Heart right ventricle (tissue), 16 donors: ENCODE measurements around the gene ABHD15. TPM values are rescaled to one million over a fixed set of nuclear protein-coding genes. Genes with fewer than 3 reads are reported as not detected.
A peak's percentile ranks its signal among the peaks of the same experiment; 100 is the strongest.

Experiments
- ATAC-seq, 8 donors: fragments of 200-7000 bp; cut with Tn5 transposase; one replicate each; pipeline ENCODE4 v1.9.1; 2020; ENCODE audit warnings: mild to moderate bottlenecking in 8 of 8, moderate library complexity in 8 of 8, moderate number of reproducible peaks in 1 of 8
- DNase-seq, 2 donors: peaks; one replicate each; pipeline ENCODE4 v3.0.0-alpha.2; 2020
- H3K27ac ChIP-seq, 10 donors: fragments of 200-600 bp; sonication (generic) in 2 of 10; one replicate each; pipeline versions ENCODE4 v1.5.0 to v1.8.0; 2020 to 2022; ENCODE audit warnings: mild to moderate bottlenecking in 3 of 10
- H3K27me3 ChIP-seq, 7 donors: fragments of 200-600 bp; one replicate each; pipeline ENCODE4 v1.8.0; 2021 to 2022; ENCODE audit warnings: mild to moderate bottlenecking in 2 of 7
- H3K36me3 ChIP-seq, 9 donors: fragments of 200-600 bp; sonication (generic) in 1 of 9; one replicate each; pipeline versions ENCODE4 v1.5.0 to v1.8.0; 2020 to 2022; ENCODE audit warnings: mild to moderate bottlenecking in 2 of 9
- H3K4me1 ChIP-seq, 9 donors: fragments of 200-600 bp; sonication (generic) in 1 of 9; one replicate each; pipeline versions ENCODE4 v1.5.0 to v1.8.0; 2020 to 2022; ENCODE audit warnings: mild to moderate bottlenecking in 4 of 9
- H3K4me3 ChIP-seq, 10 donors: fragments of 200-600 bp; sonication (generic) in 2 of 10; one replicate each; pipeline versions ENCODE4 v1.5.0 to v1.8.0; 2020 to 2022; ENCODE audit warnings: mild to moderate bottlenecking in 7 of 10, moderate library complexity in 2 of 10
- H3K9me3 ChIP-seq, 11 donors: fragments of 200-600 bp in 10 of 11; sonication (generic) in 2 of 11; one replicate each; pipeline versions ENCODE4 v1.5.0 to v1.8.0; 2013 to 2022; ENCODE audit warnings: mild to moderate bottlenecking in 2 of 11, control low read depth in 1 of 11, moderate library complexity in 1 of 11
- WGBS, 2 donors: extraction: QIAGEN DNeasy Blood & Tissue Kit; methylation state at CpG; one replicate each; pipeline ENCODE4 v1.1.7; 2013; ENCODE audit warnings: inconsistent platforms in 1 of 2; 5-methylcytosine and 5-hydroxymethylcytosine counted together
- intact Hi-C, 10 donors: fragments of 100-400 bp; cut with DNase I; formaldehyde crosslinking; loops; one replicate each; pipeline versions ENCODE4 v1.11.1 to v1.14.2; 2022
- polyA plus RNA-seq, 2 donors: library from polyadenylated mRNA; stranded (reverse); fragments of 200-250 nt; gene quantifications; one replicate each; pipeline ENCODE4 v1.2.3, GENCODE V29; 2013
- total RNA-seq, 10 donors: library from RNA; stranded (reverse); fragmentation: NEBNext Ultra II Directional in 3 of 10; extraction: Animal tissue kit (Norgen Biotek cat#: 25700) in 3 of 10; gene quantifications; one replicate each; pipeline versions ENCODE4 v1.2.1 to v1.2.4, GENCODE V29; 2021 to 2023
- TF ChIP-seq, protein P1 (sequence below), 9 donors: fragments of 200-600 bp; sonication (generic) in 2 of 9; IDR thresholded peaks; one replicate each; pipeline versions ENCODE4 v1.5.0 to v1.8.0; 2021 to 2022; ENCODE audit warnings: antibody characterized with exemption in 9 of 9, mild to moderate bottlenecking in 5 of 9, moderate library complexity in 1 of 9
- donor health status: Arrhythmogenic right ventricular cardiomyopathy.
- donor health status: ischemic (EF 13 %, LVEDD 7.1; RV severe dilation, severe dysfunction).
- donor health status: healthy with polysubstance abuse.
- donor health status: DM: no; HTN: yes; CAD: no.
- donor health status: DM: no; HTN: no; CAD: no.
- donor health status: ischemic (EF 25% LVEDD 6.9; RV normal size, moderate dysfunction).
- donor health status: ischemic (EF 25% LVEDD 5.7; RV mildly dilated, moderate dysfunction).
- donor health status: healthy.
- donor health status: DM: yes; HTN: yes; CAD: no.
- donor health status: Ischemic cardiomyopathy.
- donor health status: ischemic (EF 35%, LVEDD 5.7; RV mildly dilated, moderate dysfunction).
- donor health status: nonischemic (EF 11% LVEDD 7.7; RV severe dilation, severe dysfunction).
- donor health status: DM: yes; HTN: yes; CAD: no.
- donor health status: PGD.
- donor health status: ischemic (EF 29% LVEDD 5.4; RV normal size, mild dysfunction).
- donor health status: nonischemic (EF 23%, LVEDD 6.1; RV moderate dilation, normal function).

The ABHD15 gene
- total and polyA plus RNA-seq, 12 donors = 3.5 to 9.0 (median 5.6) TPM

DNA sequence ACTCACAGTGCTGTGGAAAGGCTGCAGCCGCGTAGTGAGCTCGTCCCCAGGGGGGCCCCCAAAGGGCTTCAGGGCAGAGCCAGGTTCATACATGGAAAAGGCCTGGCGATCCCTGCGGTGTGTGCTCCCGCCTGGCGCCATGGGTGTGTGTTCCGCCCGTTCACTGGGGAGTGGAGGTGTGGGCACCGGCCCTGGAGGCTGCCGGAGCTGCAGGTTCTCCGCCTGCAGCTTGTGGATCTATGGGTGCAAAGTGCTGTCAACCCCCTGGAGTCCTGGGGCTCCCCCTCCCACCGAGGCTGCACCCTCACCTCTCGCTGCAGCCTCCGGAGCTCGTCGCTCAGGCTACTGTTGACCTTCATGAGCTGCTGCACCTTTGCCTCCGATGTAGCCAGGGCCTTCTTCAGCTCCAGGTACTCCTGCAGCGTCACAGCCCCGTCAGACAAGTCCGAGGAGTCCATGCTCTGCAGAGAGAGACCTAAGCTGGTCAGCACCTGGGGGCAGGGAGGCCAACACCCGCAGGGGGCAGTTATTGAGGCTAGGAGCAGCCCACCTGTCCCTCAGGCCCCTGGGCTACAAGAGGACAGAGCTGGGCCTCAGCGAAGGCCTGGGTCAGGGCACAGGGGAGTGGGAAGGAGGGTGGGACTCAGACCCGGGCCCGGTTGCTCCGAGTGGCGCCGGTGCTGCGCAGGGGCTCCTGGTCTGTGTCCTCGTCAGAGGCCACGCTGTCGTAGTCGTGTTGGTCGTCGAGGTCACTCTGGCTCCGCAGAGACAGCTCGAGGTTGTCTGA is 9.6 kb upstream of the ABHD15 start:
- TF ChIP-seq, protein P1, sequence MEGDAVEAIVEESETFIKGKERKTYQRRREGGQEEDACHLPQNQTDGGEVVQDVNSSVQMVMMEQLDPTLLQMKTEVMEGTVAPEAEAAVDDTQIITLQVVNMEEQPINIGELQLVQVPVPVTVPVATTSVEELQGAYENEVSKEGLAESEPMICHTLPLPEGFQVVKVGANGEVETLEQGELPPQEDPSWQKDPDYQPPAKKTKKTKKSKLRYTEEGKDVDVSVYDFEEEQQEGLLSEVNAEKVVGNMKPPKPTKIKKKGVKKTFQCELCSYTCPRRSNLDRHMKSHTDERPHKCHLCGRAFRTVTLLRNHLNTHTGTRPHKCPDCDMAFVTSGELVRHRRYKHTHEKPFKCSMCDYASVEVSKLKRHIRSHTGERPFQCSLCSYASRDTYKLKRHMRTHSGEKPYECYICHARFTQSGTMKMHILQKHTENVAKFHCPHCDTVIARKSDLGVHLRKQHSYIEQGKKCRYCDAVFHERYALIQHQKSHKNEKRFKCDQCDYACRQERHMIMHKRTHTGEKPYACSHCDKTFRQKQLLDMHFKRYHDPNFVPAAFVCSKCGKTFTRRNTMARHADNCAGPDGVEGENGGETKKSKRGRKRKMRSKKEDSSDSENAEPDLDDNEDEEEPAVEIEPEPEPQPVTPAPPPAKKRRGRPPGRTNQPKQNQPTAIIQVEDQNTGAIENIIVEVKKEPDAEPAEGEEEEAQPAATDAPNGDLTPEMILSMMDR (IDR thresholded peaks at IDR 0.05) = no peak
- intact Hi-C loops = loop anchor here in 2 of 10 donors (5.0 to 10.0 kb wide), 2 partner anchors 36 to 48 kb away; partner anchors contain the start of gene CORO6 (in 1 of the 2)
- Histone ChIP-seq H3K4me3 (no peak overlapping the region), H3K27ac (no peak overlapping the region), H3K9me3 (no peaks in the 10 kb centered on the region), H3K4me1 (peaks cover 14 to 42% (median 27%) of the 10 kb centered on the region in 9 donors), H3K36me3 (peaks cover 3 to 90% (median 44%) of the 10 kb centered on the region in 9 donors), H3K27me3 (no peaks in the 10 kb centered on the region)
- no peak for DNase-seq
- ATAC-seq = no peak
- WGBS, 2 donors = 91 to 94% methylated on average over 37 of the region's 37 CpGs

DNA sequence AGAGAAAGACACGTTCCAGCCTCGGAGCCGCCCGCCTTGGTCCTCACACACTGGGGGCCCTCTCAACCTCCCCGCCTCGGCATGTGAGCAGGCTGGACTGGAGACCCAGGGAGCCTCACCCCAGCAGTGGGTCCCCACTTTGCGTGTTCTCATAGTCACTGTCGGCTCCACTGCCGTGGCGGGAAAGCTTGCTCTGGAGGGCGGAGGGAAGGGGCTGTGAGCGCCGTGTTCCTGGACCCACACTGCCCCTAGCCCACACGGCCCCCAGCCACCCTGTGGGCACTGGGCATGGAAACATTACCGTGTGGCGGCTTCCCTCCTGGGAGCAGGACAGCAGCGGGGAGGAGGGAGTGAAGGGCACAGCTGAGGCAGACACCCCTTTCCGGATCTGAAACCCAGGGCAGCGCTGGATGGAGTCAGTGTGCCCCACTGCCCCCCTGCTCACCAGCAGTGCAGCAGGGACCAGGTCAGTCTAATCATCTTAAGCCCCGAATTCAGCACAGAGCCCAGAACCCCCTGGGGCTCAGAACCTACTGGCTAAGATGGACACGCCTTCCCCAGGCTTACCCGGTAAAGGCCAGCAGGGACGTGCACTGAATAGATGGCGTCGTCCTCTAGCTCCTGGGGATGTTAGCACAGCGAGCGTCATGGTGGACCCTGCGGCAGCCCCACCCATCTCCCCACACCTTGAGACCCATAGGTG is 8.8 kb upstream of the ABHD15 start:
- H3K27ac ChIP-seq = no peak overlapping the region
- intact Hi-C loops = loop anchor here in 2 of 10 donors (5.0 to 10.0 kb wide), 2 partner anchors 37 to 49 kb away; partner anchors contain the start of gene CORO6 (in 1 of the 2)
- peak in 1 of 2 donors; percentile 4 for DNase-seq
- peaks cover 3 to 82% (median 37%) of the 10 kb centered on the region in 9 donors for H3K36me3 ChIP-seq
- no peak for ATAC-seq
- TF ChIP-seq, protein P1 (IDR thresholded peaks at IDR 0.05) = no peak
- H3K4me3 ChIP-seq = no peak overlapping the region
- peaks cover 14 to 49% (median 27%) of the 10 kb centered on the region in 9 donors for H3K4me1 ChIP-seq
- 87 to 89% methylated on average over 28 of the region's 28 CpGs for WGBS, 2 donors
- H3K27me3 ChIP-seq = no peaks in the 10 kb centered on the region
- no peaks in the 10 kb centered on the region for H3K9me3 ChIP-seq

DNA sequence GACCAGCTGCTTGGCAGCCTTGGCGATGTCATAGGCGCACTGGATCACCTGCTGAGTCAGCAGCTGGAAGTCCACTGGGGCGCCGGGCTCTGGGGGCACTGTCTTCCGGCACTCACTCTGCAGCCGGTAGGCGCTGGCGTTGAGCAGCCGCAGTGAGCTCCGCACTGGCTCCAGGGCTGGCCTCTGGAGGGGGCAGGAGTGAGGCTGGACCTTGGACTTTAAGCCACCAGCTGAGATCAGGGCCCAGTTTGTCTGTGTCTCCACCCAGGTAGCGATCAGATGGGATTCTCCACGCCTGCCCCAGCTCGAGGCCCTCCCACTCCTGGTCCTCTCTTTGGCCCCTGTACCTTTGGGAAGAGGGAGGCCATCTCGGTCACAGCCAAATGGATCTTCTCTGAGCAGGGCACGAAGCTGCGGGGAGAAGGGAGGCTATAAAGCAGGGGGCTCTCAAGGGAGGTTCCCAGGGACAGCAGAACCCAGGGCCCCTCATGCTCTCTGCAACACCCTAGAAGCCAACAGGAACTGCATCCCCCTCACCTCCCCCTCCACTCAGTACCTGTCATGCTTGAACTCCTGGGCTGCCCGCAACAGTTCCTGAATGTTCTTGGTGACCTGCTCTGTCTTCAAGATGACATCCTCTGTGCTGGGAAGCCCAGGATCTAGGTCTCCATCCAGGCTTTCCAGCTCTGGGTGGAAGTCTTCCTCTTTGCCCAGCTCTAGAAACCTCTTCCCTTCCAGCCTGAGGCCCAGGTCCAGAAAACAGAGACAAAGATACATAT is 8.1 kb upstream of the ABHD15 start:
- peaks cover 3 to 77% (median 37%) of the 10 kb centered on the region in 9 donors for H3K36me3 ChIP-seq
- no peak for DNase-seq
- H3K9me3 ChIP-seq = no peaks in the 10 kb centered on the region
- H3K27ac ChIP-seq = no peak overlapping the region
- intact Hi-C loops = loop anchor here in 2 of 10 donors (5.0 to 10.0 kb wide), 2 partner anchors 37 to 50 kb away; partner anchors contain the start of gene CORO6 (in 1 of the 2)
- ATAC-seq = no peak
- H3K4me3 ChIP-seq = no peak overlapping the region
- no peaks in the 10 kb centered on the region for H3K27me3 ChIP-seq
- 87 to 92% methylated on average over 17 of the region's 17 CpGs for WGBS, 2 donors
- peaks cover 13 to 46% (median 23%) of the 10 kb centered on the region in 9 donors for H3K4me1 ChIP-seq
- TF ChIP-seq, protein P1 (IDR thresholded peaks at IDR 0.05) = no peak
